HEK293 (cell line): ENCODE measurements around the gene TMPRSS12.
"Not testable (repeated sequence)": the region's sequence is repeated elsewhere in the genome, so short reads cannot be mapped to it uniquely, and the experiment has no call there.

Experiments
- ZNF274 ChIP-seq, 2 experiments: fragments of 200-500 bp in 1 of 2; fragments of 450-650 bp in 1 of 2; sonication (Bioruptor generic) in 1 of 2; formaldehyde crosslinking in 1 of 2; IDR thresholded peaks; 2 replicates each; pipeline versions ENCODE4 v1.5.1 to v1.6.1; 2014 to 2016; ENCODE audit warnings: borderline replicate concordance in 1 of 2, inconsistent platforms in 1 of 2, low read length in 1 of 2, missing biosample characterization in 1 of 2, missing genetic modification characterization in 1 of 2
- ZNF341 ChIP-seq: fragments of 450-650 bp; formaldehyde crosslinking; IDR thresholded peaks from 2 replicates; pipeline ENCODE4; 2016; ENCODE audit warnings: low read depth, missing biosample characterization, missing genetic modification characterization
- ZNF549 ChIP-seq: fragments of 450-650 bp; IDR thresholded peaks from 2 replicates; pipeline ENCODE4 v1.5.1; 2018; ENCODE audit warnings: missing biosample characterization, missing genetic modification characterization, mild to moderate bottlenecking, inconsistent platforms, moderate library complexity
- ZNF660 ChIP-seq: fragments of 450-650 bp; IDR thresholded peaks from 2 replicates; pipeline ENCODE4 v1.5.1; 2018; ENCODE audit warnings: missing biosample characterization, mild to moderate bottlenecking, missing genetic modification characterization
- TF ChIP-seq, protein P1 (sequence below): fragments of 450-650 bp; formaldehyde crosslinking; IDR thresholded peaks from 2 replicates; pipeline ENCODE4 v1.5.1; 2016; ENCODE audit warnings: missing biosample characterization, missing genetic modification characterization

GRCh38 chr12:50930477-50930876, 87.8 kb downstream of the TMPRSS12 start:
- TF ChIP-seq, protein P1, sequence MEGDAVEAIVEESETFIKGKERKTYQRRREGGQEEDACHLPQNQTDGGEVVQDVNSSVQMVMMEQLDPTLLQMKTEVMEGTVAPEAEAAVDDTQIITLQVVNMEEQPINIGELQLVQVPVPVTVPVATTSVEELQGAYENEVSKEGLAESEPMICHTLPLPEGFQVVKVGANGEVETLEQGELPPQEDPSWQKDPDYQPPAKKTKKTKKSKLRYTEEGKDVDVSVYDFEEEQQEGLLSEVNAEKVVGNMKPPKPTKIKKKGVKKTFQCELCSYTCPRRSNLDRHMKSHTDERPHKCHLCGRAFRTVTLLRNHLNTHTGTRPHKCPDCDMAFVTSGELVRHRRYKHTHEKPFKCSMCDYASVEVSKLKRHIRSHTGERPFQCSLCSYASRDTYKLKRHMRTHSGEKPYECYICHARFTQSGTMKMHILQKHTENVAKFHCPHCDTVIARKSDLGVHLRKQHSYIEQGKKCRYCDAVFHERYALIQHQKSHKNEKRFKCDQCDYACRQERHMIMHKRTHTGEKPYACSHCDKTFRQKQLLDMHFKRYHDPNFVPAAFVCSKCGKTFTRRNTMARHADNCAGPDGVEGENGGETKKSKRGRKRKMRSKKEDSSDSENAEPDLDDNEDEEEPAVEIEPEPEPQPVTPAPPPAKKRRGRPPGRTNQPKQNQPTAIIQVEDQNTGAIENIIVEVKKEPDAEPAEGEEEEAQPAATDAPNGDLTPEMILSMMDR (tag by site-specific recombination), result not testable (repeated sequence)
- TF ChIP-seq ZNF549 (tag by site-specific recombination); ZNF341 (tag by site-specific recombination); ZNF660 (tag by site-specific recombination); ZNF274 (IDR thresholded peaks at IDR 0.05; ENCODE audit: low read length); ZNF274 (tag by site-specific recombination; IDR thresholded peaks at IDR 0.05; ENCODE audit: borderline replicate concordance): not testable (repeated sequence)
